ENCODE data around the gene CLDN1. TPM values are rescaled to one million over a fixed set of nuclear protein-coding genes. Genes with fewer than 3 reads are reported as not detected.
"Not testable (repeated sequence)": the region's sequence is repeated elsewhere in the genome, so short reads cannot be mapped to it uniquely, and the experiment has no call there.

The CLDN1 gene
- total RNA-seq, 1 experiment from 2014 or later, result 38.9 TPM

GRCh38 chr3:190269101-190269500 lies 53.1 kb downstream of the CLDN1 start:
- H3K9me3 Mint-ChIP-seq (ENCODE audit: unreplicated experiment), result peaks cover 9% of the 10 kb centered on the region
- H3K4me1 ChIP-seq, result 0 out of 2 replicates have a peak, but pooled peaks cover 3% of the 10 kb centered on the region
- H3K27me3 Mint-ChIP-seq (ENCODE audit: insufficient read depth, unreplicated experiment), result no peaks in the 10 kb centered on the region
- intact Hi-C loops (cut with micrococcal nuclease; ENCODE audit: unreplicated experiment), result no loop called here
- H3K36me3 ChIP-seq (ENCODE audit: control insufficient read depth, insufficient read depth, low read length), result no peaks in the 10 kb centered on the region
- H3K4me1 Mint-ChIP-seq (ENCODE audit: low read depth, unreplicated experiment), result peaks cover 19% of the 10 kb centered on the region
- H3K4me3 ChIP-seq (ENCODE audit: low read depth, low read length), result no peak overlapping the region
- H3K36me3 Mint-ChIP-seq (ENCODE audit: insufficient read depth, unreplicated experiment), result no peaks in the 10 kb centered on the region
- H3K4me3 Mint-ChIP-seq (ENCODE audit: unreplicated experiment), result no peak overlapping the region
- DNase-seq, result no peak
- no peaks in the 10 kb centered on the region for H3K9me3 ChIP-seq
- no peak for TF ChIP-seq CTCF (IDR thresholded peaks at IDR 0.05; ENCODE audit: insufficient read depth in 1 of 2, low read depth in 1 of 2, low read length in 1 of 2, severe bottlenecking in 1 of 2, unreplicated experiment in 1 of 2)
- BruUV-seq (replicated peaks), result no TSS peak
- H3K27ac Mint-ChIP-seq (ENCODE audit: unreplicated experiment), result no peak overlapping the region
- ChIA-PET POLR2A (no interaction called here), CTCF (no interaction called here)
- no peaks in the 10 kb centered on the region for H3K27me3 ChIP-seq (replicated peaks; ENCODE audit: control insufficient read depth, insufficient read depth, low read length)

GRCh38 chr3:190267464-190267863 lies 54.8 kb downstream of the CLDN1 start:
- POLR2A ChIA-PET; DNase-seq; H3K27ac Mint-ChIP-seq (ENCODE audit: unreplicated experiment); intact Hi-C loops (cut with micrococcal nuclease; ENCODE audit: unreplicated experiment); H3K4me3 Mint-ChIP-seq (ENCODE audit: unreplicated experiment); H3K27me3 ChIP-seq (replicated peaks; ENCODE audit: control insufficient read depth, insufficient read depth, low read length); H3K27me3 Mint-ChIP-seq (ENCODE audit: insufficient read depth, unreplicated experiment); CTCF ChIA-PET; H3K9me3 ChIP-seq; H3K4me3 ChIP-seq (ENCODE audit: low read depth, low read length); H3K36me3 Mint-ChIP-seq (ENCODE audit: insufficient read depth, unreplicated experiment); H3K4me1 ChIP-seq; H3K36me3 ChIP-seq (ENCODE audit: control insufficient read depth, insufficient read depth, low read length); BruUV-seq (replicated peaks); H3K9me3 Mint-ChIP-seq (ENCODE audit: unreplicated experiment): not testable (repeated sequence)
- peaks cover 10% of the 10 kb centered on the region for H3K4me1 Mint-ChIP-seq (ENCODE audit: low read depth, unreplicated experiment)

GRCh38 chr3:190266913-190267290 lies 55.3 kb downstream of the CLDN1 start:
- Mint-ChIP-seq H3K36me3 (ENCODE audit: insufficient read depth, unreplicated experiment) (no peaks in the 10 kb centered on the region), H3K27me3 (ENCODE audit: insufficient read depth, unreplicated experiment) (no peaks in the 10 kb centered on the region), H3K9me3 (ENCODE audit: unreplicated experiment) (peaks cover 9% of the 10 kb centered on the region), H3K4me1 (ENCODE audit: low read depth, unreplicated experiment) (peaks cover 9% of the 10 kb centered on the region), H3K4me3 (ENCODE audit: unreplicated experiment) (no peak overlapping the region), H3K27ac (ENCODE audit: unreplicated experiment) (no peak overlapping the region)
- H3K9me3 ChIP-seq, result no peaks in the 10 kb centered on the region
- no peaks in the 10 kb centered on the region for H3K27me3 ChIP-seq (replicated peaks; ENCODE audit: control insufficient read depth, insufficient read depth, low read length)
- no peak overlapping the region for H3K4me3 ChIP-seq (ENCODE audit: low read depth, low read length)
- ChIA-PET CTCF (no interaction called here), POLR2A (no interaction called here)
- H3K4me1 ChIP-seq, result 0 out of 2 replicates have a peak, but pooled peaks cover 3% of the 10 kb centered on the region
- BruUV-seq (replicated peaks), result no TSS peak
- intact Hi-C loops (cut with micrococcal nuclease; ENCODE audit: unreplicated experiment), result no loop called here
- H3K36me3 ChIP-seq (ENCODE audit: control insufficient read depth, insufficient read depth, low read length), result no peaks in the 10 kb centered on the region
- TF ChIP-seq CTCF (IDR thresholded peaks at IDR 0.05; ENCODE audit: insufficient read depth in 1 of 2, low read depth in 1 of 2, low read length in 1 of 2, severe bottlenecking in 1 of 2, unreplicated experiment in 1 of 2), result no peak
- no peak for DNase-seq
